BE2C (cell line): ENCODE measurements around the gene PREX1.
"Not testable (repeated sequence)": the region's sequence is repeated elsewhere in the genome, so short reads cannot be mapped to it uniquely, and the experiment has no call there.

ENCODE experiments used
- DNase-seq: peaks from one replicate; pipeline ENCODE4 v3.0.0-alpha.2; 2020
- H3K27me3 ChIP-seq: fragments of 250-450 bp; sonication (Bioruptor Pico); 2 replicates; pipeline ENCODE4 v1.5.1; 2020; ENCODE audit warnings: mild to moderate bottlenecking
- H3K36me3 ChIP-seq: fragments of 250-450 bp; sonication (Bioruptor Pico); 2 replicates; pipeline ENCODE4 v1.5.1; 2020; ENCODE audit warnings: mild to moderate bottlenecking
- H3K4me1 ChIP-seq: fragments of 250-450 bp; sonication (Bioruptor Pico); 2 replicates; pipeline ENCODE4 v1.5.1; 2020
- H3K4me3 ChIP-seq: 2 replicates; pipeline ENCODE4 v1.5.1; 2011; ENCODE audit warnings: low read depth, low read length
- H3K9me3 ChIP-seq: fragments of 250-450 bp; sonication (Bioruptor Pico); 2 replicates; pipeline ENCODE4 v1.5.1; 2020
- TF ChIP-seq, protein P1 (sequence below): IDR thresholded peaks from 2 replicates; pipeline ENCODE4 v1.5.1; 2012; ENCODE audit warnings: mild to moderate bottlenecking, low read depth, low read length

PREX1 gene

DNA sequence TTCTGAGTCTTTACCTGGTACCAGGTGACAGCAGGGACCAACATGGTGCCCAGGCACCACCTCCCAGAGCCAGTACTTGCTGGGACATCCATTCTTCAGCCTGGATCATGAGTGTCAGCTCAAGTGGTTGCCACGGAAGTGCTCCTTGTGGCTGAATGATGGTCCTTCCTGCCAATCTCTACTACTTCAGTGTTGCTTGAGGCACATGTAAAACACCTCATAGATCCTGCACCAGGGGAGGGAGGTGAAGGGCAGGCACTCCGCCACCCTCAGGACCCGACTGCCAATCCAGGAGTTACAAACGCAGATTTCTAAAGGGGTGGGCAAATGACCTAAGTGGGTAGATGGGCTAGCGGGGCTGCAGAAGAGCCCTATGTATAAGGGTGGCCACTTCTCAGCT is 226.0 kb downstream of the PREX1 start:
- no peaks in the 10 kb centered on the region for H3K4me1 ChIP-seq
- TF ChIP-seq, protein P1, sequence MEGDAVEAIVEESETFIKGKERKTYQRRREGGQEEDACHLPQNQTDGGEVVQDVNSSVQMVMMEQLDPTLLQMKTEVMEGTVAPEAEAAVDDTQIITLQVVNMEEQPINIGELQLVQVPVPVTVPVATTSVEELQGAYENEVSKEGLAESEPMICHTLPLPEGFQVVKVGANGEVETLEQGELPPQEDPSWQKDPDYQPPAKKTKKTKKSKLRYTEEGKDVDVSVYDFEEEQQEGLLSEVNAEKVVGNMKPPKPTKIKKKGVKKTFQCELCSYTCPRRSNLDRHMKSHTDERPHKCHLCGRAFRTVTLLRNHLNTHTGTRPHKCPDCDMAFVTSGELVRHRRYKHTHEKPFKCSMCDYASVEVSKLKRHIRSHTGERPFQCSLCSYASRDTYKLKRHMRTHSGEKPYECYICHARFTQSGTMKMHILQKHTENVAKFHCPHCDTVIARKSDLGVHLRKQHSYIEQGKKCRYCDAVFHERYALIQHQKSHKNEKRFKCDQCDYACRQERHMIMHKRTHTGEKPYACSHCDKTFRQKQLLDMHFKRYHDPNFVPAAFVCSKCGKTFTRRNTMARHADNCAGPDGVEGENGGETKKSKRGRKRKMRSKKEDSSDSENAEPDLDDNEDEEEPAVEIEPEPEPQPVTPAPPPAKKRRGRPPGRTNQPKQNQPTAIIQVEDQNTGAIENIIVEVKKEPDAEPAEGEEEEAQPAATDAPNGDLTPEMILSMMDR: no peak
- DNase-seq: peak; percentile 0
- no peaks in the 10 kb centered on the region for H3K36me3 ChIP-seq
- H3K4me3 ChIP-seq: no peak overlapping the region
- H3K9me3 ChIP-seq: no peaks in the 10 kb centered on the region
- no peaks in the 10 kb centered on the region for H3K27me3 ChIP-seq

DNA sequence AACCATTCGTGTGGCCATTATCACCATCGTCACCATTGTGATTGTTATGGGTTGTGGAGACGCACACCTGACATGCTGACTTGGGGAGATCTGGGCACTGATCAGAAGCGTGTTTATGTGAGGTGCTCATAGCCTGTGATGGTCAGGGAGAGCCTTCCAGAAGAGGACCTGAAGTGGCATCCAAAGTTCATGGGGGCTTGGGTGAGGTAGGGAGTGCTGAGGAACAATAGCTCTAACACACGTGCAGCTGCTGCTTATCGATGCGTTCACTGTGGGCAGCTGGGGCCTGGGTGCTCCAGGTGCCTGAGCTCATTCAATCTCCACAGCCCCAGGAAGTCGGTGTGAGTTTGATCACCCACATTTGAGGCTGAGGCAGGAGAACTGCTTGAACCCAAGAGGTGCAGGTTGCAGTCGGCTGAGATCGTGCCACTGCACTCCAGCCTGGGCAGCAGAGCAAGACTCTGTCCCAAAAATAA is 227.3 kb downstream of the PREX1 start:
- Histone ChIP-seq H3K4me3 (no peak overlapping the region), H3K4me1 (no peaks in the 10 kb centered on the region), H3K36me3 (no peaks in the 10 kb centered on the region), H3K27me3 (no peaks in the 10 kb centered on the region), H3K9me3 (no peaks in the 10 kb centered on the region; the same call in 1 of the 2 replicates)
- peak; percentile 4 for DNase-seq
- TF ChIP-seq, protein P1: no peak

DNA sequence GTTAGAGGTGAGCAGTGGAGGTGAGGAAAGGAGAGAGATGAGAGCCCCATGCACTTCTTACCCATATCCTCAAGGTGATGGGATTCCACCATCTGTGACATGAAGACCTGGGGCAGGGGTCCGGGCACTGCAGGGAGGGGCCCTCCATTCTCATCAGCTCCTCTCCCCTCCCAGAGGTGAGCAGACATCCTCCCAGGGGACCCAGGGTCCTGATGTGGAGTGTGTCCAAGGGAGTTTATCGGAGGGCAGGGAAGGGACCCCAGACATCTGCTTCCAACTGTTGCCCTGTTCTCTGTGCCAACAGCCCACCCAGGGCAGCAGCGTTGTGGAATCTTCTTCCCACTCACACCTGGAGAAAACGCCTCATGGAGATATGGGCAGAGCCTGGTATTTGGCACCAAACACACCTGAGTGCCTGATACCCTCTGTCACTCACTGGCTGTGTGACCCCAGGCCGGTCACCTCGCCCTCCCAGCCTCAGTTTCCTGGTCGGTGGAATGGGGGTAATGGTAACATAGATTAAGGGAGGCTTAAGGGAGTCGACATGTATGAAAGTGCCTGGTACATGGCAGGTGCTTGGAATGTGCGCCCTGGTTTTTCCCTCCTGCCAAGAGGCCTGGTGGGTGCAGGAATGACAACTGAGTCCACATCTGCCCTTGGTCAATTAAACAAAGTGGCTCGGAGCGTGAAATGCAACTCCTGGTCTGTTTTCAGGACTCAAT is 227.9 kb downstream of the PREX1 start:
- TF ChIP-seq, protein P1: no peak
- Histone ChIP-seq H3K4me1 (no peaks in the 10 kb centered on the region), H3K9me3 (no peaks in the 10 kb centered on the region; the same call in 1 of the 2 replicates), H3K4me3 (no peak overlapping the region), H3K36me3 (no peaks in the 10 kb centered on the region), H3K27me3 (no peaks in the 10 kb centered on the region)
- DNase-seq: peak; percentile 3

DNA sequence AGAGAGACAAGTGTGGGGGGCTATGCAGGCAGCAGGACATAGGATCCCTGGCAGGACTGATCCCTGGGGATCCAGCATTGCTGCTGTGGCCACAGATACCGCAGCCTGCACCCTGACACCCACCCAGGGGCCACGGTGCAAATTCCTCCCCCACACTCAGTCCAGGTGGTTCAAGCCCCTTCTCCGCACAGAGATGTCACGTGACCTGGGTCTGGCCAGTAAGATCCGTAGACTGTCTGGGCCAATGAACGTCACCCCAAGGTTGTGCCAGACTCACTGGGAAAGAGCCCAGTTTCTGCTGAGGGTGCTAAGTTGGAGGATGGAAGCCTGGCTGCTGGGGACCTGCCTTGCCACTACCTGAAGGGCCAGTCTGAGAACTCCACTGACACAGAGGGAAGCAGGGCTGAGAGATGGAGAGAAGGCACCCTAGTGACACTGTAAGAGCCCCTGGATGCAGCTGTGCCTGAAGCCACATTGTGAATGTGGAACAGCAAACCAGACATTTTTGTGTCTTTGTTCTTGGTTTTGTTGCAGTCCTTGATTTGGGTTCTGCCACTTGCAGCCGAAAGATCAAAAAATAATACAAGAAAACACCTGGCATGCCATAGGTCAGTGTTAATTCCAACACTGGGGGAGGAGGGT is 228.6 kb downstream of the PREX1 start:
- TF ChIP-seq, protein P1: no peak
- Histone ChIP-seq H3K27me3 (no peaks in the 10 kb centered on the region), H3K36me3 (no peaks in the 10 kb centered on the region), H3K4me1 (no peaks in the 10 kb centered on the region), H3K4me3 (no peak overlapping the region), H3K9me3 (no peaks in the 10 kb centered on the region; the same call in 1 of the 2 replicates)
- peak; percentile 1 for DNase-seq

DNA sequence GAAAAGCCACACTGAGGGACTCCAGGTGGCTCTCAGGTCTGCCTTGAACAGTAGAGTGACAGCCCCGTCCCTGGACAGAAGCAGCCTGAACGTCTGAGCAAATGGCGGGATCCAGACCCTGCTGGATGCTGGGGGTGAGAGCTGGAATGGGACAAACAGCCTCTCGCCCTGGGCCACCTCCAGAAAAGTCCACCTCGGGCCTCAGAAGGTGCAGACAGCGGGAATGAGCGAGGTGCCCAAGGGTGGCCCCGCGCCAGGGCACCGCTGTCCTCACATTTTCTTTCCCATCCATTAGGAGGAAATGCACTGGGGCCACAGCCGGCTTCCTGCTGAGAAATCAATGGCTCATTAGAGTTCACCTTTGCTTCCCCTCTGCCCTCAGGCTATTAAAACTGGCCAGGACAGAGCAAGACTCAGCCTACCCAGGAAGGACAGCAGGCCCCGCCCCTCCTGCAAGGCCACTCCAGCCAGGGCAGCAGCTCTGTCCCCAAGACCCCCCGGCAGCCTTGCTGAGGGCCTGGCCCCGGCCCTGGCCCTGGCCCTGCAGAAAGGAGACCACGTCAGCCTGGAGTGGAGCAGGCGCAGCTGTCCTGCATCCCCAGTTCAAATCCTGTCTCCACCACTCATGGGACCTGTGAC is 229.4 kb downstream of the PREX1 start:
- H3K27me3 ChIP-seq, H3K36me3 ChIP-seq, H3K4me3 ChIP-seq, H3K9me3 ChIP-seq, H3K4me1 ChIP-seq: not testable (repeated sequence)
- DNase-seq: peak; percentile 9

DNA sequence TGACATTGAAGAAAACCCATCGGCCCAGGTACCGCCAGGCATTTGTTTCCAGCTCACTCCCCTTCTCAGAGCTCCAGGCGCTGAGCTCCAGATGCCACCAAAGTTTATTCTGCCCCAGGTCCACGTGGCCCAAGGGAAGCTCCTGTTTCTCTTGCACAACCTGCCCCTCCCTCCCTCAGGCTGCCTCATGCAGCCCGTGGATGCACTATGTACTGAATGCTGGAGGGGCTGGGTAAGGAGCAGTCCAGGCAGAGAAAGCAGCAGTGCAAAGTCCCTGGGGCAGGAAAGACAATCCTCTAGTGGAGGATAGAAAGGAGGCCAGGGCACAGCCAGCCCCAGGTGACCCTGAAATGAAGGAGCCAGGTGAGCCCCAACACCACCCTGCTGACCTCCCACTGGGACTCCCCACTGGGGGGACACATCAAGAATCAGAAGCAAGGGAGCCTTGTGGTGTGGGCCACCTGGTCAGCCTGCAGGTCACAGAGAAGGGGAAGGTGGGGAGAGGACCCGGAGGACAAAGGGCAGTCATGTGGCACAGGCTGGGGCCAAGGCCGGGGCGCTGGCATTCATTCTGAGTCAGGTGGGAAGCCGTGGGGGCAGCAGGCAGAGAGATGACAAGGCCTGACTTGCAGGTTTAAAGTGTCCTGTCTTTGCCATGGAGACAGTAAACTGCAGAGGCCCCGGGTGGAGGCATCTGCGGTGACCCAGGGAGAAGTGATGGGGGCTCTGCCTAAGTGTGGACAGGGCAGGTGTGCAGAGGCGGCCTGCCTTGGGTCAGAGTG is 230.1 kb downstream of the PREX1 start:
- no peak overlapping the region for H3K4me3 ChIP-seq
- no peaks in the 10 kb centered on the region; the same call in 1 of the 2 replicates for H3K9me3 ChIP-seq
- H3K36me3 ChIP-seq: no peaks in the 10 kb centered on the region
- peak; percentile 7 for DNase-seq
- H3K27me3 ChIP-seq: no peaks in the 10 kb centered on the region
- TF ChIP-seq, protein P1: no peak
- no peaks in the 10 kb centered on the region for H3K4me1 ChIP-seq
